Measurements from ENCODE around the gene SSUH2.

SSUH2 gene

DNA sequence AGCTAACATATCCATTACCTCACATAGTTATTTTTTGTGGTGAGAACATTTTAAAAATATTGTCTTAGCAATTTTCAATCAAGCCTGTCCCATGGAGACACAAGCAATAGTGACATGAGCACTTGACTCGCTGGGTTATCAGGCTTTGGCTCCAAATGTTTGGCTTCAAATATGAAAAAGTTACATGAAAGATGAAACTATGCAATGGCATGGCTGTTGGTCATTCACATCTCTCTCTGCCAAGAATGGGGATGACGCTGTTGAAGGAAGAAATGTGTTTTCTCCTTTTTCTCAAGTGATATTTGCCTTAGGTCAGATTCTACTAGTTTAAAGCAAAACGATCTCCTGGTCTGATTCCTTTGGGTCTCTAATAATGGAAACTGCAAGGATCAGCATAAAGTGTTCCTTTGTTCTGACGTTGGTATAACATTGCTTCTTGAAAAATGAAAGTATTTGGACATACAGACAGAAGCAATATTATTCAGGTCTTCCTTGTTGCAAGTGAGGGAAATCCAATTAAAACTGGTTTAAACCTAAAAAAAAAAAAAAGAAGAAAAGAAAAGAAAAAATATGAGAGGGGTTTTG is 71.2 kb downstream of the SSUH2 start:
- Histone ChIP-seq H3K4me1 (ENCODE audit: control insufficient read depth, low read depth, low read length) (no peaks in the 10 kb centered on the region), H3K9ac (ENCODE audit: low read length) (no peak overlapping the region), H3K27me3 (ENCODE audit: control insufficient read depth, insufficient read depth, low read length) (no peaks in the 10 kb centered on the region), H3K36me3 (ENCODE audit: control insufficient read depth, low read depth, low read length) (peaks cover 9% of the 10 kb centered on the region), H3K9me3 (ENCODE audit: control insufficient read depth, low read depth, low read length) (no peaks in the 10 kb centered on the region), H3K4me3 (ENCODE audit: low read length) (no peak overlapping the region), H3K27ac (ENCODE audit: low read length) (no peak overlapping the region)

DNA sequence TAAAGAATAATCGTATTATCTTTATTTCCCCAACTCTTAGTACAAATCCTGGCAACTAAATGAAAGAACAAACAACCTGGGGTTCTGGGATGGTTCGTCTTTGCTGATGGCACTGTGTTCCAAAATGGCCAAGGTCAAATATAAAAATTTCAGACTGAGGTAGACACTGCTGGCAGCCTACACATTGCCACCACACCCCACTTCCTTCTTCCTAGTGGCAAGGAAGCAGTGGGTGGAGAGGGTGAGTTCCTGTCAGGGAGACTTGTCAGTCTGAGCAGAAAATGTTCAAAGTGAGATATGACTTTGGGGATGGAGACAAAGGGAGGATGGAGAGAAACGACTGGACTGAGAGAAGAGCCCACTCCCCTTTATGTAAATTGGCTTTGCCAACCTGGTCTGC is 73.3 kb downstream of the SSUH2 start:
- H3K36me3 ChIP-seq (ENCODE audit: control insufficient read depth, low read depth, low read length), result peaks cover 12% of the 10 kb centered on the region
- H3K4me1 ChIP-seq (ENCODE audit: control insufficient read depth, low read depth, low read length), result no peaks in the 10 kb centered on the region
- no peak overlapping the region for H3K4me3 ChIP-seq (ENCODE audit: low read length)
- H3K9ac ChIP-seq (ENCODE audit: low read length), result no peak overlapping the region
- H3K27ac ChIP-seq (ENCODE audit: low read length), result no peak overlapping the region
- H3K27me3 ChIP-seq (ENCODE audit: control insufficient read depth, insufficient read depth, low read length), result no peaks in the 10 kb centered on the region
- no peaks in the 10 kb centered on the region for H3K9me3 ChIP-seq (ENCODE audit: control insufficient read depth, low read depth, low read length)
